ENCODE data around the gene TMEM63A. TPM values are rescaled to one million over a fixed set of nuclear protein-coding genes. Genes with fewer than 3 reads are reported as not detected.

The TMEM63A gene
- total and polyA plus RNA-seq, 2 of the 13 experiments (the other 11 are each of a cell fraction or from before 2014, with no cell fraction given), result 23.9 to 53.3 TPM

- TF ChIP-seq KIAA2018 (CRISPR knock-in tag; IDR thresholded peaks at IDR 0.05; ENCODE audit: borderline replicate concordance) (no peak), ZNF337 (CRISPR knock-in tag; IDR thresholded peaks at IDR 0.05; ENCODE audit: borderline replicate concordance, low read depth) (no peak), AHDC1 (CRISPR knock-in tag; IDR thresholded peaks at IDR 0.05; ENCODE audit: borderline replicate concordance) (peak; percentile 38; the same call in 1 of the 2 replicates), SOX5 (CRISPR knock-in tag; IDR thresholded peaks at IDR 0.05; ENCODE audit: borderline replicate concordance) (peak; percentile 28; the same call in 1 of the 2 replicates), XRCC5 (optimal IDR thresholded peaks at IDR 0.05; ENCODE audit: low read length) (no peak), ZNF33A (CRISPR knock-in tag; IDR thresholded peaks at IDR 0.05; ENCODE audit: borderline replicate concordance) (no peak), ZNF749 (CRISPR knock-in tag; IDR thresholded peaks at IDR 0.05; ENCODE audit: borderline replicate concordance) (no peak), THAP7 (CRISPR knock-in tag; IDR thresholded peaks at IDR 0.05) (no peak), DNMT1 (CRISPR knock-in tag; IDR thresholded peaks at IDR 0.05) (no peak), TARDBP (CRISPR knock-in tag; IDR thresholded peaks at IDR 0.05) (no peak), ZNF431 (CRISPR knock-in tag; IDR thresholded peaks at IDR 0.05; ENCODE audit: borderline replicate concordance, low read depth) (no peak), MZF1 (CRISPR knock-in tag; IDR thresholded peaks at IDR 0.05; ENCODE audit: borderline replicate concordance) (no peak), ZNF44 (CRISPR knock-in tag; IDR thresholded peaks at IDR 0.05) (no peak)
Observed at GRCh38 chr1:225890346-225891228, 8.4 kb upstream of the TMEM63A start (continued).

All from HepG2 (cell line).